Lung (tissue), 16 donors: ENCODE data around the gene SELL. TPM values are rescaled to one million over a fixed set of nuclear protein-coding genes. Genes with fewer than 3 reads are reported as not detected.
A peak's percentile ranks its signal among the peaks of the same experiment; 100 is the strongest.

Experiments
- ATAC-seq: fragments of 200-7000 bp; cut with Tn5 transposase; one replicate; pipeline ENCODE4 v1.9.1; 2020; ENCODE audit warnings: moderate number of reproducible peaks; ENCODE audit not compliant: insufficient read depth, low FRiP score
- DNase-seq, 3 donors: peaks; one replicate each; pipeline ENCODE4 v3.0.0-alpha.2; 2013 to 2017
- H3K27ac ChIP-seq, 2 donors: one replicate each; pipeline ENCODE4 v1.5.1; 2013; ENCODE audit warnings: mild to moderate bottlenecking in 2 of 2, moderate library complexity in 2 of 2, control low read depth in 1 of 2, inconsistent platforms in 1 of 2, low read depth in 1 of 2, low read length in 1 of 2
- H3K27me3 ChIP-seq, 3 donors: one replicate each; pipeline ENCODE4 v1.5.1; 2013; ENCODE audit warnings: low read length in 2 of 3; ENCODE audit not compliant: control insufficient read depth in 3 of 3, insufficient read depth in 3 of 3
- H3K36me3 ChIP-seq, 4 donors: one replicate each; pipeline ENCODE4 v1.5.1; 2013; ENCODE audit warnings: low read length in 4 of 4, mild to moderate bottlenecking in 1 of 4, moderate library complexity in 1 of 4; ENCODE audit not compliant: control insufficient read depth in 4 of 4, insufficient read depth in 4 of 4
- H3K4me1 ChIP-seq, 5 donors: one replicate each; pipeline ENCODE4 v1.5.1; 2013; ENCODE audit warnings: low read length in 5 of 5, mild to moderate bottlenecking in 2 of 5, moderate library complexity in 1 of 5; ENCODE audit not compliant: control insufficient read depth in 5 of 5, insufficient read depth in 5 of 5
- H3K4me3 ChIP-seq: one replicate; pipeline ENCODE4 v1.5.1; 2013; ENCODE audit warnings: mild to moderate bottlenecking, control low read depth, moderate library complexity
- H3K9ac ChIP-seq, 2 donors: one replicate each; pipeline ENCODE4 v1.5.1; 2013; ENCODE audit warnings: low read length in 2 of 2, control low read depth in 1 of 2; ENCODE audit not compliant: insufficient read depth in 1 of 2
- H3K9me3 ChIP-seq, 4 donors: one replicate each; pipeline ENCODE4 v1.5.1; 2013; ENCODE audit warnings: low read length in 3 of 4, mild to moderate bottlenecking in 1 of 4, moderate library complexity in 1 of 4; ENCODE audit not compliant: control insufficient read depth in 4 of 4, insufficient read depth in 3 of 4
- CTCF ChIP-seq: IDR thresholded peaks from 2 replicates; pipeline ENCODE4 v1.5.1; 2012; ENCODE audit warnings: mild to moderate bottlenecking; ENCODE audit errors: control extremely low read depth, extremely low read depth
- WGBS, 2 donors: extraction: QIAGEN DNeasy Blood & Tissue Kit; methylation state at CpG; one replicate each; pipeline ENCODE4 v1.1.7; 2013; 5-methylcytosine and 5-hydroxymethylcytosine counted together
- long read RNA-seq, 5 donors: transcript quantifications; one replicate each; lab custom pipeline, GENCODE V29; 2026
- polyA plus RNA-seq, 2 donors: library from polyadenylated mRNA; stranded (reverse); fragments of 200-250 nt; gene quantifications; one replicate each; pipeline ENCODE4 v1.2.1, GENCODE V29; 2013
- total RNA-seq, 2 donors: library from RNA; depleted of rRNA in 1 of 2; stranded (reverse); fragments of >200 nt in 1 of 2; gene quantifications; one replicate each; pipeline ENCODE4 v1.2.1, GENCODE V29; 2014 to 2021
- donor health status: control.
- donor health status: control.
- donor health status: Bipolar disorder and iron deficiency.
- donor health status: healthy.
- donor health status: DM: yes; HTN: yes; CAD: no.

SELL gene
- 10 to 100 TPM; 15.1 to 22.7 TPM for total RNA-seq
- 100 to 1,000 TPM in 1 of 2 donors, 1 to 10 TPM in 1; 3.6 to 143 TPM for polyA plus RNA-seq
- long read RNA-seq, donor 1, result 0 reads
- long read RNA-seq, donor 2, partial matches to known transcripts, result 0 of 1 reads
- long read RNA-seq, donor 2, other reads (novel, unspliced or antisense), result 0 of 1 reads
- long read RNA-seq, donor 3, result 0 reads
- long read RNA-seq, donor 4, result 0 reads
- long read RNA-seq, donor 5, result 0 reads

GRCh38 chr1:169711469-169712308 lies at the start of gene SELL:
Gene SELL (minus strand): TSS chr1:169711620. CDS start chr1:169711498, 122 bp downstream.
- Histone ChIP-seq H3K4me1 (peaks cover 0 to 2% (median 0%) of the 10 kb centered on the region in 5 donors), H3K36me3 (no peaks in the 10 kb centered on the region), H3K9ac (no peak within 1 kb of the TSS), H3K9me3 (peaks cover 0 to 3% (median 1%) of the 10 kb centered on the region in 4 donors), H3K4me3 (no peak within 1 kb of the TSS), H3K27ac (no peak within 1 kb of the TSS), H3K27me3 (peaks cover 0 to 3% (median 0%) of the 10 kb centered on the region in 3 donors)
- DNase-seq, result peak; percentile 59 to 76 (median 65)
- peak; percentile 92 for ATAC-seq
- peak; percentile 75 for TF ChIP-seq CTCF
- 3 to 6% methylated on average over 6 of the region's 6 CpGs for WGBS, 2 donors

- no peaks in the 10 kb centered on the region for H3K36me3 ChIP-seq
- no peak overlapping the region for H3K9ac ChIP-seq
- no peaks in the 10 kb centered on the region for H3K27me3 ChIP-seq
- no peak overlapping the region for H3K27ac ChIP-seq
- ATAC-seq (no peak), DNase-seq (no peak)
- peaks cover 0 to 1% (median 0%) of the 10 kb centered on the region in 4 donors for H3K9me3 ChIP-seq
- no peaks in the 10 kb centered on the region for H3K4me1 ChIP-seq
- TF ChIP-seq CTCF, result no peak
- H3K4me3 ChIP-seq, result no peak overlapping the region
- WGBS, 2 donors, result 90 to 95% methylated on average over 3 of the region's 3 CpGs
These were observed 47.6 kb upstream of the SELL start for GRCh38 chr1:169759038-169759437.

DNA sequence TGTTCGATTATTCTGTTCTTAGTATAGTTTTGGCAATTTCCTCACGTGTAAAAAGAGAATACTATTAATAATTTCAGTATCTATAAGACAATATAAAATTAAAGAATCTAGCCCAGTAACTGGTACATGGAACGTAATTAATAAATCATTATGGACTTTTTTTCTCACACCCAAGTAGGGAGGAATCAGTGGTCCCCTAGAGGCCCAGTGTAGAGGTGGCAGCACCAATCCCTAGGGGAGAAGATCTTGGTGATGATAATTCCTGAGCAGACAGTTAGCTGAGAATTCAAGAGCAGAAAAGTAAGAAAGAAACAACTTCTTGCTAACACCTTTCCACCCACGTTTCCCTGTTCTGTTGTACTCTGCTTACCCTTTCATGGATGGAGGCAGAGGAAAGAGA lies 42.1 kb upstream of the SELL start:
- Histone ChIP-seq H3K9me3 (no peaks in the 10 kb centered on the region), H3K4me1 (no peaks in the 10 kb centered on the region), H3K27ac (no peak overlapping the region), H3K36me3 (no peaks in the 10 kb centered on the region), H3K9ac (no peak overlapping the region), H3K4me3 (no peak overlapping the region), H3K27me3 (no peaks in the 10 kb centered on the region)
- TF ChIP-seq CTCF, result no peak
- ATAC-seq (no peak), DNase-seq (no peak)
- 78 to 90% methylated on average over 4 of the region's 4 CpGs for WGBS, 2 donors
